Activated naive CD4-positive, alpha-beta T cell treated with anti-CD3 and anti-CD28 coated beads, Interleukin-2, amount 50 U/mL, for 16 hours (primary cell): ENCODE results near the gene TRPM4.
"Not testable (repeated sequence)": the region's sequence is repeated elsewhere in the genome, so short reads cannot be mapped to it uniquely, and the experiment has no call there.

ENCODE experiments used
- DNase-seq: peaks from one replicate; pipeline ENCODE4 v3.0.0-alpha.2; 2020

TRPM4 gene

DNA sequence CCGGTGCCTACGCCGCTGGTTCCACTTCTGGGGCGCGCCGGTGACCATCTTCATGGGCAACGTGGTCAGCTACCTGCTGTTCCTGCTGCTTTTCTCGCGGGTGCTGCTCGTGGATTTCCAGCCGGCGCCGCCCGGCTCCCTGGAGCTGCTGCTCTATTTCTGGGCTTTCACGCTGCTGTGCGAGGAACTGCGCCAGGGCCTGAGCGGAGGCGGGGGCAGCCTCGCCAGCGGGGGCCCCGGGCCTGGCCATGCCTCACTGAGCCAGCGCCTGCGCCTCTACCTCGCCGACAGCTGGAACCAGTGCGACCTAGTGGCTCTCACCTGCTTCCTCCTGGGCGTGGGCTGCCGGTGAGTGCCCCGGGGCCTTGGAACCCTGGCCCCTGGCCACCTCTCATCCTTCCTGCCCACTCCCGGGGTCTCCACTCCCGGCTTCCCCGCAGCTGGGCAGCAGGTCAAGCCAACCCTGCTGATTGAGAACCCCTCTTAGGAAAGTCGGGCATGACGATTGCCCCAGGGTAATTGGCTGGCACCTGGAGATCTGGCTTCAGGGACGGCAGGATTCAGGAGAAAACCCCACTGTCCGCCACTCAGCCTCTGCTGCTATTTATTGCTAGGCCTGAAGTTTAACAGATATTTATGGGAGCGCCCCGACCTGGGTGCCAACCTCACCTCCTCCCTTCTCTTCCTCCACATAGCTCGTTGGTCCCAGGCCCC is 39.1 kb downstream of the TRPM4 start:
- DNase-seq, result no peak

DNA sequence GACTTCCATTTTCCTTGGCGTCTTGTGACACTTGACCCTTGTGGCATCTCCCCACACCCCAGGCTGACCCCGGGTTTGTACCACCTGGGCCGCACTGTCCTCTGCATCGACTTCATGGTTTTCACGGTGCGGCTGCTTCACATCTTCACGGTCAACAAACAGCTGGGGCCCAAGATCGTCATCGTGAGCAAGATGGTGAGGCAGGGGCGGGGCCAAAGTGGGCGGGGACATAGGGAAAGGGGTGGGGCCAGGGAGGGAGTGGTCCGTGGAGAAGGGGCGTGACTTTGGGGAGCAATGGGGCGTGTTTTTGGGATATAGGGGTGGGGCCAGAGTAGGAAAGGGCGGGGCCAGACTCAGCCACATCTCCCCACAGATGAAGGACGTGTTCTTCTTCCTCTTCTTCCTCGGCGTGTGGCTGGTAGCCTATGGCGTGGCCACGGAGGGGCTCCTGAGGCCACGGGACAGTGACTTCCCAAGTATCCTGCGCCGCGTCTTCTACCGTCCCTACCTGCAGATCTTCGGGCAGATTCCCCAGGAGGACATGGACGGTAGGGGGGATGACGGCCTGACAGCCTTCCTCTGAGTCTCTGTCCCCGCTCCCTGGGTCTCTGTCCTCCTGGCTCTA is 42.8 kb downstream of the TRPM4 start:
- DNase-seq, result no peak

DNA sequence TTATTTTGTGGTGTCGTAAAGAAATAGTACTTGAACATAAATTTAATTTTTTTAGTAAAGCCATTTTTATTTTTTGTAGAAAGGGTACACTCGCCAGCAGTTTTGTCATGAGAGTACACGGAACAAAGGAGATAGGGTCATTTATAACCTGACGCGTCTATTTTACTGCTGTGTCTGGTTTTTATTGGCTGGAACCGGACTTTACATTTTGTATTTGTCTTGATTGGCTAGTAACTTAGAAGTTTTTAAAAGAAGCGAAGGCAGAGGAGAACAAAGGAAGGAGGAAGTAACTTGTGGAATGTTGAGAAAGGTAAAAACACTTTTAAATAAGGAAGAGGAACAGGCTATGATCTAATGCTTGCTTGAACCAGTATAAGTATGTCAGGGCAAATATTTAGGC is 43.5 kb downstream of the TRPM4 start:
- no peak for DNase-seq

DNA sequence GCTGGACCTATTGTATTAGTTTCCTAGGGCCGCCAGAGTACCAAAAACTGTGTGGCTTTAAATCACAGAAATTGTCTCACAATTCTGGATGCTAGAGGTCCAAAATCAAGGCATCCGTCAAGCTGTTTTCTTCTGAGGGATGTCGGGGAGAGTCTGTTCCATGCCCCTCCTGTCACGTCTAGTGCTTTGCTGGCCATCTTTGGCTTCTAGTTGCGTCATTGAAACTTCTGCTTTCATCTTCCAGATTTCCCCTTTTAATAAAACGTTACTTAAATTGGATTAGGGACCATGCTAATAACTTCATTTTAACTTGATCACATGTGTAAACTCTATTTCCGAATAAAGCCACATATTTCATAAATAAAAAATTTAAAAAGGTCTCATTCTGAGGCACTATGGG is 47.5 kb downstream of the TRPM4 start:
- no peak for DNase-seq

DNA sequence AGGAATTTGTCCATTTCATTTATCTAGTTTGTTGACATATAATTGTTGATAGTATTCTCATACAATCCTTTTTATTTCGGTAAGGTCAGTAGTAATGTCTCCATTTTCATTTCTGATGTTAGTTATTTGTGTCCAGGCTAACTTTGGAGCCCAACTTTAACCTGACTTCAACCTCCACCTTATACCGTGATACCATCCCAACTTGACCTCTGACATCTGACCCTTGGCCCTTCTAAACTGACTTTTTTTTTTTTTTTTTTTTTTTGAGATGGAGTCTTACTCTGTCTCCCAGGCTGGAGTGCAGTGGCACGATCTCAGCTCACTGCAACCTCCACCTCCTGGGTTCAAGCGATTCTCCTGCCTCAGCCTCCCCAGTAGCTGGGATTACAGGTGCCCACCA is 51.9 kb downstream of the TRPM4 start:
- not testable (repeated sequence) for DNase-seq

DNA sequence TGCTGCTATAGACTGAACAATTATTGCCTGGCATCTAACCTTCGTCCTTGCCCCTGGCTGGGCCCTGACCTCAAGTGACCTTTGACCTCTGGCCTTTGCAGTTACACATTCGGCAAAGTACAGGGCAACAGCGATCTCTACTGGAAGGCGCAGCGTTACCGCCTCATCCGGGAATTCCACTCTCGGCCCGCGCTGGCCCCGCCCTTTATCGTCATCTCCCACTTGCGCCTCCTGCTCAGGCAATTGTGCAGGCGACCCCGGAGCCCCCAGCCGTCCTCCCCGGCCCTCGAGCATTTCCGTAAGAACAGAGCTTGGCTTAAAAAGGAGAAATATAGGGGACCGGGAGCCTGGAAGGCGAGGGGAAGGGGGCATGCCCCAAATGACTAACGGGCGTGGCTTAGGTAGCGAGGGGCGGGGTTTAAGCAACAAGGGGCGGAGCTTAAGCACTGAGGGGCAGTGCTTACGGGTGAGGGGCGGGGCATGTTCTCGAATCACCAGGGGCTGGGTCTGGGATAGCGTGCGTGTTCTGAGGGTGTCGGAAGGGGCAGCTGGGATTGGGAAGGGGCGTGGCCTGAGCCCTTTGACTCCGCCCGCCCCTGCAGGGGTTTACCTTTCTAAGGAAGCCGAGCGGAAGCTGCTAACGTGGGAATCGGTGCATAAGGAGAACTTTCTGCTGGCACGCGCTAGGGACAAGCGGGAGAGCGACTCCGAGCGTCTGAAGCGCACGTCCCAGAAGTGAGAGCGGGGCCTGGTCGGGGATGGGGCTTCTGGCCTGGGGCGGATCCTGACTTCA is 52.7 kb downstream of the TRPM4 start:
- DNase-seq, result peak; percentile 21

DNA sequence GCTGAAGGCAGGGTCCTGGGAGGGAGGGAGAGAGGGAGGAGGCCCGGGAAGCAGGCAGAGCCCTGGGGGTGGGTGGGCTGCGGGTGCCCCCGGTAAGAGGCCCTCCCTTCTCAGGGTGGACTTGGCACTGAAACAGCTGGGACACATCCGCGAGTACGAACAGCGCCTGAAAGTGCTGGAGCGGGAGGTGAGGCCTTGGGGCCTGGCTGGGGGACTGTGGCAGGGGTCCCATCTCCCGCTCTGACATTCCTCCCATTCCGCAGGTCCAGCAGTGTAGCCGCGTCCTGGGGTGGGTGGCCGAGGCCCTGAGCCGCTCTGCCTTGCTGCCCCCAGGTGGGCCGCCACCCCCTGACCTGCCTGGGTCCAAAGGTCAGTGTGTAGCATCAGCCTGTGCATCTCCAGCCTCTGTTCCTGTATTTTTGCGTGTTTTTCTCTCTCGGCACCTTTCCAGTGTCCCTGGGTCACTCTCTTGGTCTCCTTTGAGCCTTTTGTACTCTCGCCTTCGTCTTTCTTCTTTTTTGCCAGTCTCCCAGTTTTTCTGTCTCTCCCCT is 53.4 kb downstream of the TRPM4 start:
- DNase-seq, result no peak

DNA sequence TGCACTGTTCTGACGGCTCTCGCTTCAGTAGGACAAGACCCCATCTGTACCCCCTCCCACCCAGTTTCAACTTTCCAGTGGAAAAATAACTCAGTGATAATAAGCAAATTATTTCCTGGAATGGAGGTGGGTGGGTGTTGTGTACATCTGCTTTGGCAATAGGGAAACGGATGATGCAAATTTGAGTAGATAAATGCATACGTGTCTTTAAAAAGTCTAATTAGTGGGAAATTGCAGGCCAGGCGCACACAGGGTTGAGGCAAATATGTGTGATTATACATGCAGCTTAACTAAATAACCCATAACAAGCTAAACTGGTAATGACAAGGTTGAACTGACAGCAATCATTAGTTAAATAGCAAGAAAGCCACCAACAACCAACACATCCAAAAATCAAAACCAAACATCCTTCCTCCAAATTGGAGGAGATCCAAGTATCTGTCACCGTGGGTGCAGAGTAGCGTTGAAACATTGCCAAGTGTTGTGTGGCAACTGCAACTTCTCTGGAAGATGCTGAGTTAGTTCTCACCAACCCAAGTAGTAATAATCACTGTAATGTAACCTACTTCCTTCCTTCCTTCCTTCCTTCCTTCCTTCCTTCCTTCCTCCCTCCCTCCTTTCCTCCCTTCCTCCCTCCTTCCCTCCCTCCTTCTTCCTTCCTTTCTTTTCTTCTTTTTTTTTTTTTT is 54.6 kb downstream of the TRPM4 start:
- no peak for DNase-seq

DNA sequence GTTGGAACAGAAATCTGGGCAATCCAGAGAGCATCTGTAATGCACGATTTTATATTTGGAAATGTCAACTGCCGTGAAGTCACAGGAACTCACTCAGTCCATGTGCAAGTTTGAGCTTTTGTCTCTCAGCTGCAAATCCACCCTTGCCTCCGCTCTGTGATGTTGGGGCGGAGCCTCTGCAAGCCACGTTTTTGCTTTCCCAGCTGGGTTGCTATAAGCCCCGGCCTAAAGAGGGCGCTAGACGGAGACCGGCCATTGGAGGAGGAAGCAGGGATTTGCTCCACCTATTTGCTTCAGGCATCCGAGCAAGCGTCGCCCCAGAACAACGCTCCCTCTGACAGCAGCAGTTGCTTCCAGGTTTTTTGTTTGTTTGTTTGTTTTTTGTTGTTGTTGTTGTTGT is 56.2 kb downstream of the TRPM4 start:
- no peak for DNase-seq

DNA sequence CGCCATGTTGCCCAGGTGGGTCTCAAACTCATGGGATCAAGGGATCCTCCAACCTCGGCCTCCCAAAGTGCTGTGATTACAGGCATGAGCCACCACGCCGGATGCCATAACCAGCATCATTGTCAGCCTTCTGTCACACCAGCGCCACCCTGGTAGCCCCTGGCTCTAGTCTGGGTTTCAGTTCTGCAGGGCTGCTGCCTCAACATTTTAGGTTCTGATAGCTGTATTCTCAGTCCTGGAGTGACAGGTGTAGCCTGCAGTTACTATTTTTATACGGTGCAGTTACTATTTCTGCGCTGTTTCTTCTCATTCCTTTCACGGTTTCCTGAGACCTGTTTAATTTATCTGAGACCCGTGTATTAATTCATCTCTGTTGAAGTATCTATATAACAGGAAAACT is 57.1 kb downstream of the TRPM4 start:
- no peak for DNase-seq

DNA sequence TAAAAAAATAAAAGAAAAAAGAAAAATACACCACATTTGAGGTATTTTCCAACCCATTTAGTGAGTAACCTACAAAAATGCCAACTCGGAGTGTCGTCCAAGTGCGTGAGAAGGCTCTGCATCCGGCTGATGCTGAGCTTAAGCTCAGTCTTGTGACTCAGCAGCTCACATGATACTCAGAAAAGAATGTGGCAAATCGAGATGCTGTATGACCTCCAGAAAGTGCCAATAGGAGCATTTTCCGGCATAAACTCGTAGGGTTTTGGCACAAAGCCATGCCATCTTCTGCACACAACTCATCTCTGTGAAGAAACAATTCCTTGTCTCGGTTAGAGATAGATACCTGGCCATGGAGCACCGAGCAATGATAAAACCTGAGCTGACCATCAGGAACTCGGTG is 58.5 kb downstream of the TRPM4 start:
- no peak for DNase-seq

DNA sequence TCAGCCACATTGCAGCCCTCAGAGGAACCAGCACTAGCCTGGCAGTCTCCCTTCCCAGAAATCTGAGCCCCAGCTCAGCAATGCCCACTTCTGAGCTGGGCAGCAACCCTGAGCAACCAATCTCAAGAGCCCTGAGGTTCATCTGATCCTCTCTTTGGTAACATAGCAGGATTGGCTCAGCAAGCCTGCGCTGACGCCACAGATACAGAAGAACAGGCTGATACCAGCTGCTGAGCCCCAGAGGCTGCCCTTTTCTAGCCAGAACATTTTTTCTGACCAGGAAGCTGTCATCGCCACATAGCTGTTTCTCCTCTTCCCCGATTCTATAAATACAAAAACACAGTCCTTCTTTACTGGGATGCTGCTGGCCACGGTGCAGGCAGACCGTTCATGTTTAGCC is 59.8 kb downstream of the TRPM4 start:
- DNase-seq, result no peak

DNA sequence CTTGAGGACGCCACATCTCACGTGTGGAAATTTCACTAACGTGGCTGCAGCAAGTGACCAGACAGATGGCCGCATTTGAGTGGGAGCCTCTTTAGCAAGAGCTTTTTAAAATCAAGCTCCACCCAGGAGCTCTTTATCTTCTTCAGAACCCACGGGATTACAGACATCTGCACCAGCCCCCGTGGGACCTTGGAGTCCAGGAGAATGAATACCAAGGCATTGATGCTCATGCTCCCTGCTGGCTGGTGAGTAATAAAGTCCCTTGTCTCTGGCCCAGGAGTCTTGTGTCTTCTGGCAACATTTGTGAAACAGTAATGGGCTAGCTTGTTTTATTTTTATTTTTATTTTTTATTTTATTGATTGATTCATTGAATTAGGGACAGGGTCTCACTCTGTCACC is 64.4 kb downstream of the TRPM4 start:
- no peak for DNase-seq

DNA sequence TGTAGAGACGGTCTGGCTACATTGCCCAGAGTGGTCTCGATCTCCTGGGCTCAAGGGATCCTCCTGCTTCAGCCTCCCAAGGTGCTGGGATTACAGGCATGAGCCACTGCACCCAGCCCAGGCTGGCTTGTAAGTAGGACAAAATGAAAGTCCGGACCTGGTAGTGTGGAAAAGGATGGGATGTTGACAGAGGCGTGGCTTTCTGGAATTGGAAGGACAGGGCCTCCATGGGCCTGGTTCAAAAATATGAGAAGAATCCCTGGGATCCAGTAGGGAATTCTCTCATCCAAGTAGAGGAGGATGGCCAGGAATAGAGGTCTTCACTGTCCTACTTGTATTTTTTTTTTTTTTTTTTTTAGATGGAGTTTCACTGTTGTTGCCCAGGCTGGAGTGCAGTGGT is 64.9 kb downstream of the TRPM4 start:
- DNase-seq, result no peak

DNA sequence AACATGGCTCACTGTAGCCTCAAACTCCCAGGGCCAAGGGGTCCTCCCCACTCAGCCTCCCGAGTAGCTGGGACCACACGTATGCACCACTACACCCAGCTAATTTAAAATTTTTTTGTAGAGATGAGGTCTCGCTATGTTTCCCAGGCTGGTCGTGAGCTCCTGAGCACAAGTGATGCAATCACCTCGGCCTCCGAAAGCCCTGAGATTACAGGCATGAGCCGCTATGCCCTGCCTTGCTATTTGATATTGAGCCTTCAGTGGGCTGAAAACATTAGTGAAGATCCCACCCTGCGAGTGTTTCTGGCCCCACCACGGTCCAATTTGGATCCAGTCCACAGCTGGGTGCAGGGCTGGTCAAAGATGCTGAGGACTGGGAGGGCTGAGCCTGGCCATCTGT is 65.9 kb downstream of the TRPM4 start:
- no peak for DNase-seq

DNA sequence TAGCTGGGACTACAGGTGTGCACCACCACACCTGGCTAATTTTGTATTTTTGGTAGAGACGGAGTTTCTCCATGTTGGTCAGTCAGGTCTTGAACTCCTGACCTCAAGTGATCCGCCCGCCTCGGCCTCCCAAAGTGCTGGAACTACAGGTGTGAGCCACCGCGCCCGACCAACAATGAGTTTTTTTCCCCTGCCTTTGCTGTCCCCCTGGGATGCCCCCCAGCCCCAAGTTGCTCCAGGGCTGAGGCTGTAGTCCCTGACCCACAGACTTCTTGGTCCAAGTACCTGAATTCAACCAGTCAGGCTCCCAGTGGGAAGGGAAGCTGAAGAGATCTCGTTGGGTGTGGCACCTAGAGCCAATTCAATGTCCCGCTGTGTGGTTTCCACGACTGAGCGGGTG is 66.8 kb downstream of the TRPM4 start:
- not testable (repeated sequence) for DNase-seq

DNA sequence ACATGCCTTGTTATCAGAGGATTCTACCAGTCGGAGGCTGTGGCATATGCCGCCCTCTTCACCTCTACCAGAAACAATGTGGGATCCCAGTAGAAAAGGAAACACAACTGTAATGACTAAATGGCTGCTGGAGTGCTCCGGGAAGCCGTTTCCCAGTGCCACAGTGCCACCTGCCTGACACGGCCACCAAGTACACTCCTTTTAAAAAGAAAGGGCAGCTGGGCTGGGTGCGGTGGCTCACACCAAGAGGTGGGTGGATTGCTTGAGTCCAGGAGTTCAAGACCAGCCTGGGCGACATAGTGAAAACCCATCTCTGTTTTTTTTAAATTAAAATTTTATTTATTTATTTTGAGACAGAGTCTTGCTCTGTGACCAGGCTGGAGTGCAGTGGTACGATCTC is 67.3 kb downstream of the TRPM4 start:
- no peak for DNase-seq

DNA sequence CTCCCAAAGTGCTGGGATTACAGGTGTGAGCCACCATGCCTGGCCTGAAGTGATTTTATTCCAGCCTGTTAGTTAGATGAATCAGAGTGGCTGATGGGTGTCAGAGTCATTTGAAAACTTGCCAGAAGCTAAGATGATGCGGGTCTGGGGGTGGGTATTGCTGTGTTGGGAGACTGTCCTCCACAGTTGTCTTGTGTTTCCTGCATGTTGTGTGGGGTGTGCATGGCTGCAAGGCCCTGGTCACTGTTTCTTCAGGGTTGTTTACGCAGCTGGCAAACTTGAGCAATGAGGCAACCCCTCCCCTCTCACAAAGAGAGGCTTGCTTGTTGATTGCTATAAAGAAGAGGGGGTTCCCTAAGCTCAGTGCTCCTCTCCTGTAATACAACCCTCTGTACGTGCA is 71.8 kb downstream of the TRPM4 start:
- DNase-seq, result no peak

DNA sequence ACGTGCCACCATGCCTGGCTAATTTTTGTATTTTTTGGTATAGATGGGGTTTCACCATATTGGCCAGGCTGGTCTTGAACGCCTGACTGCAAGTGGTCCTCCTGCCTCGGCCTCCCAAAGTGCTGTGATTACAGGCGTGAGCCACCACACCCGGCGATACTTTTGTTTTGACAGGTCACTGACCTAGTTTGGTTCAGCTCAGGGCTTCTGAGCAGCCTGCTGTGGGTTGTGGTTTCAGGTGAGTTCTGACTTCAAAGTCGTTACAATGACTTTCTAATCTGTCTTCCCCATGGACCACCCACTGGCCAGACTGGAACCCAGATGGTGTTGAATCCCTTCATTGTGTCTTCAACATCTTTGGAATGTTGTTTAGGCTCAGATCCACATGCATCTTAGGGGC is 73.8 kb downstream of the TRPM4 start:
- no peak for DNase-seq

DNA sequence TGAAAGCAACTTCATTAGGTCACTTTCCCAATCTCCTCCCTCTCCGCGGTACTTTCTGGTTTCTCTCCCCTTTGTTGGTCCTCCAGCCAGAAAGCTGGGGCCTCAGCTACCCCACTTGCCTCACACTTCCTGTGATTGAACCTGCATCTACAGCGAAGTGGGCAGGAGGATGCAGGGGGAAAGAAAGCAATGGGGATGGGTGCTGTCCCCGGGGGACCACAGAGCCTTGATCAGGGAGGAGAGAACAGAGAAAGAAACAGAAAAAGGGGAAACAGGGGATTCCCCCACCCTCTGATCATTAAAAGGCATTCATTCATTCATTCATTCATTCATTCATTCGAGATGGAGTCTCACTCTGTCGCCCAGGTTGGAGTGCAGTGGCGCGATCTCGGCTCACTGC is 74.2 kb downstream of the TRPM4 start:
- no peak for DNase-seq

DNA sequence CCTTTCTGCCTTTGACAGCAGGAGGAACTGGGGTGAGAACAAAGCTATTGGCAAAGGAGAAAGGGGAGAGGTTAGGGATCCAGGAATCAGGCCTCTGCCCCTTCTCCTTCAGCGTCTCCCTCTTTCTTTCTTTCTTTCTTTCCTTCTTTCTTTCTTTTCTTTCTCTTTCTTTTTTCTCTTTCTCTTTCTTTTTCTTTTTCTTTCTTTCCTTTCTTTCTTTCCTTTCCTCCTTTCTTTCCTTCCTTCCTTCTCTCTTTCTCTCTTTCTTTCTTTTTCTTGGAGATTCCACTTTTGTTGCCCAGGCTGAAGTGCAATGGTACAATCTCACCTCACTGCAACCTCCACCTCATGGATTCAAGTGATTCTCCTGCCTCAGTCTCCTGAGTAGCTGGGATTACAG is 75.6 kb downstream of the TRPM4 start:
- no peak for DNase-seq

DNA sequence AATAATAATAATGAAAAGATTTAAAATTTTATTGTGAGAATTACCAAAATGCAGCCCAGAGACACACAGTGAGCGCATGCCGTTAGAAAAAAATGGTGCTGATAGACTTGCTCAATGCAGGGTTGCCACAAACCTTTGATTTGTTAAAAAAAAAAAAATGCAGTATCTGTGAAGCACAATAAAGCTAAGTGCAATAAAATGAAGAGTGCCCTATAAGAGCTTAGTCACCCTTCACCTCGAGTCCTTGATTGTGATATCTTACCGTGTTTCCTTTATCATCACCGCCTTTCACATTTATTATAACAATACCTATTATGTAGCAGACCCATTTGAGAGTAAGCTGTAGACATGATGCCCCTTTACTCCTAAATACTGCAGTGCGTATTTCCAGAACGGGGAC is 84.2 kb downstream of the TRPM4 start:
- DNase-seq, result no peak

DNA sequence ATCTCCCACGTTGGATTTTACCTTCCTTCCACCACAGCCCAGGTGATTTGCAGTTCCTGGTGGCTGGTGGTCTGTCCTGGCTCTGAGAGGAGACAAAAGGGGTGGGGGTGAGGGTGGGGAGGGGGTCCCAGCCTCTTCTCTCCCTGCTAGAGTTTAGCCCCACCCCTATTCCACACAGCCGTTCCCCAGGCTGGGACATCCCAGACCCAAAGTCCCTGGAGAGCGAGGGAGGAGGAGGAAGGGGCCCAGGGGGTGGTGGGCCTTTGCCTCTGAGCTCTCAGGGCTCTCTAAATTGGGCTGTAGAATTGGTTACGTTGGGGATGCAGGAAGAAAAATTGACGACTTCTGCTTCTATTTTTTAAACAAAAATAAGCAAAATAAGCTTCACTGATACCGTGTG is 85.5 kb downstream of the TRPM4 start:
- DNase-seq, result no peak
